Measurements from ENCODE around the gene STXBP1.

DNA sequence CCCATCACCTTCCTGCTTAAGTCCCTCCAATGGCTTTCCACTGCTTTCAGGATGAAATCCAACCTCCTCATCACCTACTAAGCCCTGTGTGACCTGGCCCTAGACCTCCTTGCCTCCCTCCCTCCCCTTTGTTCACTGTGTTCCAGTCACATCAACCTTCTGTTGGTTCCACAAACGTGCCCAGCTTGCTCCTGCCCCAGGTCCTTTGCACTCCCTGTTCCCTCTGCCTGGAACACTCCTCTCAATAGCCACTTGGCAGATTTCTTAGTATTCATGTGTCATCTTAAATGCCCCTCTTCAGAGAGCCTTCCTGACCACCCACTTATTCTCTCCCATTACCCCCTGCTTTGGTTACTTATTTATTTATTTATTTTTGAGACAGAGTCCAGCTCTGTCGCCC is 24.1 kb upstream of the STXBP1 start:
- no peak for TF ChIP-seq CEBPB (IDR thresholded peaks at IDR 0.05; ENCODE audit: low read depth, low read length)
- TF ChIP-seq, protein P1, sequence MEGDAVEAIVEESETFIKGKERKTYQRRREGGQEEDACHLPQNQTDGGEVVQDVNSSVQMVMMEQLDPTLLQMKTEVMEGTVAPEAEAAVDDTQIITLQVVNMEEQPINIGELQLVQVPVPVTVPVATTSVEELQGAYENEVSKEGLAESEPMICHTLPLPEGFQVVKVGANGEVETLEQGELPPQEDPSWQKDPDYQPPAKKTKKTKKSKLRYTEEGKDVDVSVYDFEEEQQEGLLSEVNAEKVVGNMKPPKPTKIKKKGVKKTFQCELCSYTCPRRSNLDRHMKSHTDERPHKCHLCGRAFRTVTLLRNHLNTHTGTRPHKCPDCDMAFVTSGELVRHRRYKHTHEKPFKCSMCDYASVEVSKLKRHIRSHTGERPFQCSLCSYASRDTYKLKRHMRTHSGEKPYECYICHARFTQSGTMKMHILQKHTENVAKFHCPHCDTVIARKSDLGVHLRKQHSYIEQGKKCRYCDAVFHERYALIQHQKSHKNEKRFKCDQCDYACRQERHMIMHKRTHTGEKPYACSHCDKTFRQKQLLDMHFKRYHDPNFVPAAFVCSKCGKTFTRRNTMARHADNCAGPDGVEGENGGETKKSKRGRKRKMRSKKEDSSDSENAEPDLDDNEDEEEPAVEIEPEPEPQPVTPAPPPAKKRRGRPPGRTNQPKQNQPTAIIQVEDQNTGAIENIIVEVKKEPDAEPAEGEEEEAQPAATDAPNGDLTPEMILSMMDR (conservative IDR thresholded peaks at IDR 0.05; ENCODE audit: low read depth, low read length) = no peak
- no peak for TF ChIP-seq POLR2A (IDR thresholded peaks at IDR 0.05; ENCODE audit: low read depth, low read length)
- TF ChIP-seq MAFK (IDR thresholded peaks at IDR 0.05; ENCODE audit: low read depth, low read length) = no peak
- TF ChIP-seq, protein P2, sequence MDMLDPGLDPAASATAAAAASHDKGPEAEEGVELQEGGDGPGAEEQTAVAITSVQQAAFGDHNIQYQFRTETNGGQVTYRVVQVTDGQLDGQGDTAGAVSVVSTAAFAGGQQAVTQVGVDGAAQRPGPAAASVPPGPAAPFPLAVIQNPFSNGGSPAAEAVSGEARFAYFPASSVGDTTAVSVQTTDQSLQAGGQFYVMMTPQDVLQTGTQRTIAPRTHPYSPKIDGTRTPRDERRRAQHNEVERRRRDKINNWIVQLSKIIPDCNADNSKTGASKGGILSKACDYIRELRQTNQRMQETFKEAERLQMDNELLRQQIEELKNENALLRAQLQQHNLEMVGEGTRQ (IDR thresholded peaks at IDR 0.05; ENCODE audit: low read depth, low read length) = no peak
- no peak for TF ChIP-seq CHD1 (IDR thresholded peaks at IDR 0.05; ENCODE audit: low read depth, low read length)
- no peak for TF ChIP-seq RFX5 (IDR thresholded peaks at IDR 0.05; ENCODE audit: low read depth, low read length)
- no peak for TF ChIP-seq SMC3 (IDR thresholded peaks at IDR 0.05; ENCODE audit: low read depth, low read length)
- no peak for TF ChIP-seq MXI1 (IDR thresholded peaks at IDR 0.05; ENCODE audit: borderline replicate concordance, low read depth, low read length)
- TF ChIP-seq RCOR1 (IDR thresholded peaks at IDR 0.05; ENCODE audit: insufficient replicate concordance, low read length) = no peak
- no peak for TF ChIP-seq BHLHE40 (IDR thresholded peaks at IDR 0.05; ENCODE audit: low read depth, low read length)
- TF ChIP-seq MAZ (IDR thresholded peaks at IDR 0.05; ENCODE audit: borderline replicate concordance, low read depth, low read length) = no peak
- no peak for TF ChIP-seq RAD21 (IDR thresholded peaks at IDR 0.05; ENCODE audit: low read length)
- no peak for TF ChIP-seq FOS (IDR thresholded peaks at IDR 0.05; ENCODE audit: low read depth, low read length)
